A549 (cell line): ENCODE results near the gene TAF11L14.
"Not testable (repeated sequence)": the region's sequence is repeated elsewhere in the genome, so short reads cannot be mapped to it uniquely, and the experiment has no call there.

Source experiments
- CHD4 ChIP-seq: fragments of 200-600 bp; sonication (generic); IDR thresholded peaks from 2 replicates; pipeline ENCODE4 v1.6.1; 2016; ENCODE audit warnings: antibody characterized with exemption, mild to moderate bottlenecking, borderline replicate concordance
- CTCF ChIP-seq: fragments of >200 bp; sonication (Bioruptor Twin); formaldehyde crosslinking; IDR thresholded peaks from 3 replicates; pipeline ENCODE4 v1.5.1; 2016
- ELK1 ChIP-seq: fragments of 150-350 bp; IDR thresholded peaks from 2 replicates; pipeline ENCODE4 v1.6.1; 2014; ENCODE audit warnings: low read depth, mild to moderate bottlenecking, low read length
- MAZ ChIP-seq: fragments of 150-350 bp; IDR thresholded peaks from 2 replicates; pipeline ENCODE4 v1.6.1; 2014; ENCODE audit warnings: antibody characterized with exemption, low read depth, low read length, borderline replicate concordance
- POLR2A ChIP-seq: IDR thresholded peaks from 2 replicates; pipeline ENCODE4 v1.6.1; 2012; ENCODE audit warnings: mild to moderate bottlenecking, low read length

GRCh38 chr5:17585658-17586057 is 48.6 kb upstream of the TAF11L14 start, which contains the start of gene TAF11L7:
- TF ChIP-seq CTCF, CHD4, POLR2A, ELK1, MAZ: not testable (repeated sequence)
